NOMO-1 (cell line): ENCODE results near the gene TMEM89.

ENCODE experiments used
- DNase-seq, 2 experiments: peaks; one replicate each; lab custom pipeline; 2025; ENCODE audit not compliant: unreplicated experiment in 2 of 2; lab: John Stamatoyannopoulos, UW

TMEM89 gene

GRCh38 chr3:48644898-48645760 is 23.6 kb upstream of the TMEM89 start:
- DNase-seq = no peak

GRCh38 chr3:48642605-48643004 is 21.0 kb upstream of the TMEM89 start:
- DNase-seq = no peak

- DNase-seq = no peak
These were observed 19.8 kb upstream of the TMEM89 start for GRCh38 chr3:48641396-48641795.

GRCh38 chr3:48639944-48640606 is 18.5 kb upstream of the TMEM89 start:
- DNase-seq = no peak

GRCh38 chr3:48637305-48637704 is 15.7 kb upstream of the TMEM89 start:
- DNase-seq = no peak

GRCh38 chr3:48636149-48636655 is 14.6 kb upstream of the TMEM89 start:
- no peak for DNase-seq

- DNase-seq = peak; percentile 94 to 97
These were observed 13.9 kb upstream of the TMEM89 start, which contains the start of gene SLC26A6 for GRCh38 chr3:48635222-48636021. Gene SLC26A6 (minus strand): TSS chr3:48635461. CDS start chr3:48635393, 68 bp downstream.

GRCh38 chr3:48634661-48635221 is 13.2 kb upstream of the TMEM89 start:
- peak in 1 of 2 experiments; percentile 42 for DNase-seq

GRCh38 chr3:48633743-48634142 is 12.2 kb upstream of the TMEM89 start:
- no peak for DNase-seq

GRCh38 chr3:48633256-48633655 is 11.7 kb upstream of the TMEM89 start:
- DNase-seq = no peak

- DNase-seq = no peak
These were observed 10.2 kb upstream of the TMEM89 start for GRCh38 chr3:48631516-48632448.

- no peak for DNase-seq
These were observed 9.3 kb upstream of the TMEM89 start for GRCh38 chr3:48630833-48631232.

GRCh38 chr3:48630407-48630806 is 8.8 kb upstream of the TMEM89 start:
- DNase-seq = no peak

GRCh38 chr3:48629894-48630293 is 8.3 kb upstream of the TMEM89 start:
- no peak for DNase-seq

- DNase-seq = no peak
These were observed 6.9 kb upstream of the TMEM89 start for GRCh38 chr3:48628277-48629017.

- no peak for DNase-seq
These were observed 4.0 kb upstream of the TMEM89 start for GRCh38 chr3:48625600-48625999.

- DNase-seq = no peak
These were observed 3.2 kb upstream of the TMEM89 start for GRCh38 chr3:48624767-48625166.

- DNase-seq = no peak
These were observed 2.4 kb upstream of the TMEM89 start for GRCh38 chr3:48623851-48624547.
